ENCODE data around the gene TAAR2.

- TF ChIP-seq CTCF (IDR thresholded peaks at IDR 0.05): no peak
- no peak for TF ChIP-seq POLR2A (IDR thresholded peaks at IDR 0.05)
These were observed 16.4 kb downstream of the TAAR2 start for GRCh38 chr6:132607544-132608233.

Measured in adrenal gland (tissue), 5 donors.